OCI-M1 (cell line): ENCODE data around the gene TTC7B.

ENCODE experiments used
- DNase-seq: peaks from one replicate; lab custom pipeline; 2025; lab: John Stamatoyannopoulos, UW

The TTC7B gene

DNA sequence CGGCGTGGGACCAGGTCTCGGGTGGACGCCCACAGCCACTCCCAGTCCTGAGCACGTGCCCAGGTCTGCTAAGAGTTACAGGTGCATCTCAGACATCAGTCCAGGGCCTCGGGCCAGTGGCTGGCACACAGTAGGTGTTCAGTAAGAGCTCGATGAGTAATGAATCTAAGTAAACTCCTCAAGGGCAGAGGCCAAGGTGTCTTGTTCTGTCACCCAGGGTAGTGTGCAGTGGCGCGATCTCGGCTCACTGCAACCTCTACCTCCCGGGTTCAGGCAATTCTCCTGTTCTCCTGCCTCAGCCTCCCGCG, 11.2 kb downstream of the TTC7B start:
- no peak for DNase-seq

DNA sequence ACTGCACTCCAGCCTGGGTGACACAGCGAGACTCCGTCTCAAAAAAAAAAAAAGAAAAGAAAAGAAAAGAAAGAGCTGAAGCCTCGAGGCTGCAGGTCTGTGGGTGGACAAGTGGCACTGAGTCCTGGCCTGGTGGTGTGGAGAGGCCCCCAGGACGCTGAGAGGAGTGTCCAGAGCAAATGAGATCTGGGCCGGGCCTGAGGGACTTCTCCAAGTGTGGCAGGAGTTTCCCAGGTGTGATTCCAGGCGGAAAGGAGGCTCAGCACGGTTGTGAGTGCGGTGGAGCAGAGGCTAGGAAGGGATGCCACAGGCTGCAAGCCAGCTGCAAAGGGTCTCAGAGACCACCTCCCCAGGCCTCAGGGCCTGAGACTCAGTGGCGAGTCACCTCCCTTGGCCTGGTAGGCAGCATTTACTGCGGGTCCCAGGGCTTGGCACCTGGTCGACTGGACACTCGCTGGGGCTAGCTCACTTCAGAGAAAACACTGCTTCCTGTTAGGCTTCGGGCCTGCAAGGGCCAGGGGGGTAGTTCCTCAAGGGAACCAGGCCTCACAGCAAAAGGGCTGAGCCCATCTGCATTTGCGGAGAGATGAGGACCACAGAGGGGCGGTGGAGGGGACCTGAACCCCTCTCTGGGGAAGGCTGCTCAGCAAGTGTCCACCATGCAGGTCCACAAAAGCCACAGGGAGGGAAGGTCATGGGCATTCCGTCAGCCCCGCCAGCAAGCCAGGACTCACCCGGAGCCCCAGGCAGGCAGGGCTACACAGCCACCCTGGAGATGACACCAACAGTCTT, 11.7 kb downstream of the TTC7B start:
- DNase-seq, result no peak

DNA sequence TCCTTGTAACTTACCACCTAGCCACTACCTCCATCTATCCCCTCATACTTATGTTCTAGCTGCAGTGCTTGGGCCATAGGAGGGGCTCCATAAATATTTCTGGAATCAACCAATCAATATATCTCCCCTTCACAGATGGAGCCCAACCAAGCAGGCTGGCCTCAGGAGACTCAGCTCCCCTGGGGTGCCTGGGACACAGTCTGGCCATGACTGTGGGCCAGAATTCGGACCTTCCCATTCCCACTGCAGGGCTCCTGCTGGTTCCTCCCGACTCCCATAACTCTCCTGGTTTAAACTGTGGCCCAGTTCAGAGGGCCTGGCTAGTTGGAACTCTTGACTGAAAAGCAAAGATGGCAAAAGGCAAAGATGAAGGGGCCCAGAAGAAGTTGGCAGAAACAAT, 13.0 kb downstream of the TTC7B start:
- DNase-seq, result peak; percentile 45

DNA sequence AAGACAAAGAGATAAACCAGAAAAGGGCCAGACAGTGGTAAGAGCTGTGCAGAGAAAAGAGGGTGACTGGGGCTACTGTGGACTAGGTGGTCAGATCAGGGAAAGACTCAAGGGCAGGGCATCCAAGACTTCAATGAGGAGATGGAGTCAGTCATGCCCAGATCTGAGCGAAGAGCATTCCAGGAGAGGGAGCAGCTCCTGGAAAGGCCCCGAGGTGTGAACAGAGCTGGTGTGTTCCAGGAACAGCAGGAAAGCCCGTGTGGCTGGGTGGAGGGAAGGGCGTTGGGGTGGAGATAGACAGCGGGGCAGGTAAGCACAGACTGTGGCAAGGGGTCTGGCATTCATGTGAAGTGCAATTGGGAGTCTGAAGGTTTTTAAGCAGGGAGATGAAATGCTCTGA, 16.8 kb downstream of the TTC7B start:
- DNase-seq, result no peak

DNA sequence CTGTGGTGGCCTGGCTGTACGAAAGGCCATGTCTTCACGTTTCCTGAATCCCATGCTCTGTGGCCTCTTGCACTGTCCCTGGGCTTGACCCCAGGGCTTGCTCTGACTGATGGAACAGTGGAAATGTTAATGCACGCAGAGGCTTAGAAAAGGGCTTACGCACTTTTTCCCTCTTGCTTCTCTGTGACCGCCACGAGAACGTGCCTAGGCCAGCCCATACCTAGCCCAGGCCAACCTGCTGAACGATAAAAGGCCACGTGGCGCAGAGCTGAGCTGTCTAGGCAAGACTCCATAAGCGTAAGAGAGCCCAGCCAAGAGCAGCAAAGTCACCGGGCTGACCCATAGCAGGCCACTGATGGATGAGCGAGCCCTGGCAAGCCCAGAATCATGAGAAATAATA, 18.3 kb downstream of the TTC7B start:
- DNase-seq, result no peak

DNA sequence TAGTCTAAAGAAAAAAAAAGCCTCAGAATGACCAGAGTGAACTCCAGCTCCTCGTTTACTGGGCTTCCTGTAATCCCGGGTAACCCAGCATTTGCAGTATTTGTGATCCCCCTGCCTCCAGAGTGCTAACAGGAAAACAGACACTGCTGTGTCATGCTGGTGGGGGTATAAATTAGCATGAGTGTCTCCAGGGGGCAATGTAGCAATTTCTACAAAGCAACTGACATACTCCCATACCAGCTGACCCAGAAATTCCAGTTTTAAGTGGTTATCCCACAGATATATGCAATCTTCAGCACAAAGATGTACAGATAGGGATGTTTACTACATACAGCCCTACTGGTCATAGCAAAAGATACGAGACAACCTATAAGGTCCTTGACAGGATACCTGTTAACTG, 18.8 kb downstream of the TTC7B start:
- no peak for DNase-seq

DNA sequence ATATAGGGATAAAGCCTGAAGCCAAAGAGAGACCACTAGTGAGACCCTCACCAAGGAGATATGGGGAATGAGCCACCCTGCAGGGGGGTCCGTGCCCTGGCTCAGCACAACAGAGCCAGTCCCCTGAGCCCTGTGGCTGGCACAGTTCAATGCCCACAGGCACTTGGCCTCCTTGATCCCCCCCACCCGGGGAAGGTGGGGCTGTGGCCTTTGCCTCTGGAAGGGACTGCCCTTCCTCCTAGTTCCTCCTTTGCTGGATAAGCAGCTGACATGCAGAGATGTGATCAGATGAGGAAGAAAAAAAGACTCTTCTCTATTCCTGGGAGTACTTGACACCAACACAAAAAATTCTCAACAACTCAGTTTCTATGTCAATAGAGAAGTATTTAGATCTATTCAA, 19.9 kb downstream of the TTC7B start:
- peak; percentile 69 for DNase-seq

DNA sequence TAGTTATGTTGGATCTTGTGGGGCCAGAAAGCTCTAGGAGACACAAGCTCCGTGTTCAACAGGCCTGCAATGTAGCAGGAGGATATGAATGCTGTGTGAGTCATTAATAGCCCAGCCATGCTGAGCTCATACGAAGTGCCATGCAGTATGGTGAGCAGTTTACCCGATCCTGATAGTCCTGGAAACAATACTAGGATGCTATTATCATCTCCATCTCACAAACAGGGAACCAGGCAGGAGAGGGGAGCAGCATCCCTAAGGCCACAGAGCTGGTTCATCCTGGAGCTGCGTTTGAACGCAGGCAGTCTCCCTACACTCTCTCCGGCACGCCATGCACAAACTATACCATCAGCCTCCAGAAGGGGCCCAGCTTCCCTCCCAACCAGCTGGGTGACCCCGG, 20.5 kb downstream of the TTC7B start:
- DNase-seq, result no peak

DNA sequence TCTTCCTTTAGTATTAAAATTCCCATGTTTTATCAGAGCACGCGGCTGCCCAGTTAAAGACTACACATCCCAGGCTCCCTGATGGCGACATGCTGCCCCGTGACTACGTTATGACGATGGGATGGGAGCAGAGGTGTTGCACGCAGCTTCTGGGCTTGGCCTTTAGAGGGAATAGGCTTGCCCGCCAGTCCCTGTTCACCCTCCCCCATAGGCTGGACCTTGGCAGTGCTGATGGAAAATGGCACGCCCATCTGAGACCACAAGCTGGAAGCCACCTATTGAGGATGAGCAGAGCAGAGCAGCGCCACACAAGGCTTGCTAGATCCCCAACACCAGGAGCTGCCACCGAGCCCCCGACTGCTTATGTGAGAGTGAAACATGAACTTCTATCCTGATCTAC, 24.7 kb downstream of the TTC7B start:
- no peak for DNase-seq

DNA sequence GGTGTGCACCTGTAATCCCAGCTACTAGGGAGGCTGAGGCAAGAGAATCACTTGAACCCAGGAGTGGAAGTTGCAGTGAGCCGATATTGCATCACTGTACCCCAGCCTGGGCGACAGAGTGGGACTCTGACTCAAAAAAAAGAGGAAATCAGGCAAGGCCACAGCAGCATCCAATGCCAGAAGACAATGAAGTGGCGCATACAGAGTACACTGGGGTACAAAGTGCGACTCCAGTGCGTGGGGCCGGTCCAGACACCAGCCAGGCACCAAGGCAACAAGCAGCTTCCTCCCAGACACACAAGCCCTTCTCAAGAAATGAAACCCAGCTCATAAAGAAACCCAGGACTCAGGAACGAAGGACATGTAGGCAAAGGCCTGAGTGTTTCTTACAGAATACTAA, 28.2 kb downstream of the TTC7B start:
- peak; percentile 10 for DNase-seq

DNA sequence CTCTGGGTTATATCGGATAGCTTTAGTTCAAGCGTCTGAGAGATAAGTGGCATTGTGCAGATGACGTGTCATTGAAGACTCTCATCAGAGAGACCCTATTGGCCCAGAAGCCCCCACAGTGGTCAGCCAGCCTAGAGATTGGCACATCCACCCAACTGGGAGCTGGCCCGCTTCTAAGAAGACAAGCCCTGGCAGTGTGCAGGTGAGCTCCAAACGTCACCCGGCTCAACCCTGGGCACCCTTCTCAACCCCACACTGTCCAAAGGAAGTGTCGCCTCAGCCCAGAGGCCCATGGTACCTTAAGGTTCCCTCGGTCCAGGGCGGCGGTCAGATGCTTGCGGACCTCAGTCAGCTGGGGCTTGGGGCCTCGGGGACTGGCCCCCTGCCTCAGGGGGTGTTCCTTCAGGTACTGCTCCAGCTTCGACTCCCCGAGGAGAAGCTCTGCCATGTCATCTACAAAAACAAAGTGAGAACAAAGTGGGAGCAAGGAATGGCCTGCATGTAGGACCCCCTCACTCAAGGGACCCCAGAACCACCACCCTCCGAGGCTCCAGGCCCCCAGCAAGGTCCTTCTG, 30.3 kb downstream of the TTC7B start:
- no peak for DNase-seq

DNA sequence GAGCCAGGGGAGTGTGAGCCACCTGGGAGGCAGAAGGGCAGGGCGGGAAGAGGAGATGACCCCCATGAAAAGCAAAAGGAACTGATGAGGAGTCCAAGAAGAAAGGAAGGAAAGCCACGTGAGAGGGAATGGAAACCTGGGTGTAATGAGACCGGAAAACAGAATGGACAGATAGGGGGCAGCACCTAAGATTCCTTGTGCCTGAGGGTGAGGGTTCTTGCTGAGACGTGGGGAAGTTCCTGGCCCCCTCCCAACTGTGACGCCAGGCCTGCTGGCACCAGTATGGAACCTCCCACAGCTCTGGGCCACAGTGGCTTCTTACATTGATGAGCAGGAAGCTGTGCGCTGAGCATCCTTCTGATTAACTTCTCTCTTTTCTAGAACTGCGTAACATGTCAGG, 30.8 kb downstream of the TTC7B start:
- DNase-seq, result no peak

DNA sequence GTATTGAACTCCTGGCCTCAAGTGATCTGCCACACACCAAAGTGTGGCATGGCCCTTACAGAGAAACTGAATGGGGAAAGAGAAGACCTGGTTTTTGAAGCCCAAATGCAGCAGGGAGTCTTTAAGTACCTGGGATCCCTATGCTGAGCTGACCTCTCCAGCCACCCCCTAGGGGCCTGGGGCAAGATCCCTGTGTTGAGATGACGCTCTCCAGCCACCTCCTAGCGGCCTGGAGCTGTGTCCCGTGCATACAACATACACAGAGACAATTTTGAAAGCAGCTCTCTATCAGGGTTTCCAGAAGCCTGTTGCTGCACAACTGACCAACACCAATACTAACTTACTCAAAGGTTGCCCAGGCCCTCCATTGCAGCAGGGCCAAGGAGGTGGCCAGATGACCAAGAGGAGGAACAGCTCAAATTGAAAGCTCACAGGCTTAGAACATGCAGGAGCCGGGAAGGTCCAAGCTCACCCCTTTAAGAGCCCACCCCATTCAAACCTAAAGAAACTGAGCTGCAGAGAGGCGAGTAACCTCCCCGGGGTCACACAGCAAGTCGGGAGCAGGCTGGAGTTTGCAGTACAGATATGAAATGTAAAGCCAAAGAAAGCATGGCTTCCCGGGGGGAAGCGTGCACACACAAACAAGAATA, 31.5 kb downstream of the TTC7B start:
- no peak for DNase-seq

DNA sequence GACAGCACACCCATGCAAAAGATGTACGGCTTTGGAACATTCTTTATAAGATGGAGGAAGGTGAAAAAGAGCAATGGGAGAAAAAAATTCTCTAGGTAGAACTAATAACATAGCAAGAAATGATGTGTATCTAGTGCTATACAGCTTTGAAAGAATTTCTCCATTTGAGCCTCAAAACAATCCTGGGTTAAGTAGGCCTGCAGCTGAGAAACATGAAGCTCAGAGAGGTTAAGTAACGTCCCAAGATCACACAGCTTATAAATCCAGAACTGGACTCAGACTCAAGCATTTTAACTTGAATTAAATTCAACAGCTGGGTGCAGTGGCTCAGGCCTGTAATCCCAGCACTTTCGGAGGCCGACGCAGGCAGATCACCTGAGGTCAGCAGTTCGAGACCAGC, 32.9 kb downstream of the TTC7B start:
- DNase-seq, result no peak

DNA sequence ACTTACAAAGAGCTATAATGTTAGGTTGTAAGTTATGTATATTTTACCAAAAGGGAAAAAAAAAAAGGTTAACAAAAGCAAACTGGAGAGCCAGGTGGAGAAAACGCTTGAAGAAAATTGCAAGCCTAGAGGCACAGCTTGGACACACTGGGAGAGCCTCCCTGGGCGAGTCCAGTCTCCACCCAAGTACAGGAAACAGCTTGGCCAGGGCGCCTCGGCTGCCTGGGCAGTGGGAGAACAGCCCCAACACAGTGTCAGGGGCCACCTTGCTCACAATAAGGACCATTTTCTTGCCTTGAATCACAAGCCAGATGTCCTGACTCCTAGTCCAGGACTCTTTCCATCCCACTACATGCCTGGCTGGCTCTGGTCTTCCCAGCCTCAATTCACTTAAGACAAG, 33.3 kb downstream of the TTC7B start:
- DNase-seq, result no peak

DNA sequence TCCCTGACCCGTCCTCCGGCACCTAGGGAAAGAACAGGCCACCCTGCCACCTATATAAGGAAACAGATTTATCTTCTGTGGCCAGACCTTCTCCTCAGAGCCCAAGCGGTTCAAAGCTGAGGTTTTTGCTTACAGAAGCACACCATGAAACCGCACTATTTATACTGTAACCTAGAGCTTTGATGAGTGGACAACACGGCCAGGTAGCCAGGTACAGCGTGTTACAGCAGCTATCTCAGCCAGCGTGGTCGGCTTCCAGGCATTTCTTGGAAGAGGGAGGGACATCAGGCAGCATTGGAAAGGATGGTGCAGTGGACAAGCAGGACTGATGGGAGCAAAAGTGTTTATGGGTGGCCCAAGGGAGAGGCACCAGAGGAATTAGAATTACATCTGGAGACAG, 34.4 kb downstream of the TTC7B start:
- no peak for DNase-seq

DNA sequence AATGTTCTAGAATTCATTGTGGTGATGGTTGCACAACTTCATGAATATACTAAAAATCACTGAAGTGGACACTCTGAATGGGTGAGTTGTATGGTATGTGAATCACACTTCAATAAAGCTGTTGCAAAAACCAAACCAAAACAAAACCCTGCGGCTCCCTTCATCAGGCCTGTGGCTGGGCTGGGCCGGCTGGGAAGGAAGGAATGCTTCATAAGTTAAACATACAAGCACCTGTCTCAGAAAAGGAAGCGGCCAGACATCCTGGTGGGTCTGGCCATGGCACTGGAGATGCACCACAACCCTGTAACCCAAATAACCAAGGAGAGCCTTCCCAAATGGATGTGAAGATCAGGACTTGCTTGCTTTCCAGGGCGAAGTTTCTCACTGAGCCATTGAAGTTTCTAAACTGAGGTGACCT, 34.9 kb downstream of the TTC7B start:
- DNase-seq, result no peak

DNA sequence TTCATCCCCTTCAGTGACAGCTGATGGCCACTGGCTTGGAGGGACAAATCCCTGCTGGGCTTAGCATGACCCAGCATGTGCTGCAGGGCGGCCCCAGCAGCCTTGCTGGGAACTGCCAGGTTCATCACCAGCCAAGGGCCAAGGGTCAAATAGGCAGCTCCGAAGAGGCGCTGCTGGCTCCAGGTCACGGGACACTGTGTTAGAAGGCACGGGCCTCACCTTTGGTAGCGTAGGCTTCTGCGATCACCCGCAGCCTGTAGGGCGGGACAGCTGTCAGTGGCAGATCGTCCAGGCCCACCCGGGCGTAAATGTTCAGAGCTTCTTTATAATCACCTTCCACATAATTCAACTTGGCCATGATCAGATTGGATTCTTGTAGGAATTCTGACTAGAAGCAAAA, 35.7 kb downstream of the TTC7B start:
- DNase-seq, result no peak

DNA sequence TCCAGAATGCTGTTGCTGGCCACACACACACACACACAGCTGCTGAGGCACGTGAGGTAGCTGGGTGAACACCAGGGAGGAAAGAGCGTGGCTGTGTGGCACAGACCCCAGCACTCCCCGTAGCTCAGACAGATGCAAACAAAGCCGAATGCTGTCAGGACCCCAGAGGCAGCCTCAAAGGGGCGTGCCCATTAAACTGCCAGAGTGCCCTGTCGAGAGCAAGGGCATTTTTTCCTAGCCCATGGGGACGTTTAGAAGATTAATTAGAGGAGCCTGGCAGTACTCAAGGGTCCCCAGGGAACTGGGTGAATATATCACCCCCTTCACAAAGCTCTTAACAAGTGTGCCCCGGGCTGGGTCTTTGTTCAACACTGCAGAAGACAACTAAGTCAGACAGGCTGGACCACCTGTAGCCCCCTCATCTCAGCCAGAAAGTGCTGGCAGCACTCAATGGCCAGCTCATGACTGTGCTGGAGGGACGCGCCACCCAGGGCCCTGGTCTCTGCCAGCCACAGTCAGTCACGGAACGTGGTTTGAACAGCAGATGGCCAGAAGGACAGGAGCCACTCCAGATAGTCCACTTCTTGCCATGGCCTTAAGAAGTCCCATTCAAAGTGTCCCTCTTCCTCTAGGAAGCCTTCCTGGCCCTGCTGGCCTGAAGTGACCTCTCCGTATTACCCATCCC, 37.5 kb downstream of the TTC7B start:
- no peak for DNase-seq

DNA sequence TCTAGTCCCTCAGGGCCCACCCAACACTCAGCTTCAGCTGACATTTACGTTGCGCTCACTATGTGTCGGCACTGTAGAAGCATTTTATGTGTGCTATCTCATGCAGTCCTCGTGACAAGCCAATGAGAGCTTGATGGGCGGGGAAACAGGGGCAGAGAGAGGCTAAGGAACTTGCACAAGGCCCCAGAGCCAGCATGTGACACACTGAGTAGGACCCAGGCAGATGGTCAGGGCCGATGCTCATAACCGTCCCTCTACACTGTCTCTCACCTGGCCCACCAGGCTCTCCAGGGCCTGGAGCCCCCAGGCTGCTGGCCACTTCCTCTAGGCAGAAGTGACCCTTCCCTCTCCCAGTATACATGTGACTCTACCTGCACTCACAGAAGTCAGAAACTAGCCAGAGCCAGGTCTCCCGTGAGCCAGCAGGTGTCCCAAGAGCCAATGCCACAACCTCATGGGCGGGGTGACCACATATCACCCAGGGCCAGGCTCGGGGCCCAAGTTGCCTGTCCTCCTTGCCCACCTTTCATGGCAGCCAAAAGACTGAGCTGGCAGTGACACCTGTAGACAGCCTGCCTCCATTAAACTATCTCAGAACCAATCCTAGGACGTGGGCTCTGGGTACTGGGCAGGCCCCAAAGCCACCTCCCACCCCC, 38.3 kb downstream of the TTC7B start:
- no peak for DNase-seq

DNA sequence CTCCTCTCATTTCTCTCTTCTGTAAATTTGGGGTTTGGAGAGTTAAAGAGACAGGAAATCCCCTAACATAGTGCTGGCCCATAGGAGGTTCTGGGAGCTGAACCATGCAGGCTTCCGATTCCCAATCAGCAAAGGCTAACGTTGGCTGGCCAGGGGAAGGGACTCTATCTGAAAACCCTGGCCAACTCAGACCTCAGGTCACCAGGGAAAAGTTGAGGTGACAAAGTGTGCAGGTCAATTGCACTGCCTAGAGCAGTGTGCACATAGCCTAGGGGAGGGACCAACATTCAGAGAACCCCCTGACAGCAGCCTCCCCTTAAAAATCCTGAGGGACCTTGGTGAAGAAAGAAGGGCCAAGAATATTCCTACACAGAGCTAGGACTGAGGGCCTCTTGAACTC, 38.9 kb downstream of the TTC7B start:
- DNase-seq, result no peak

DNA sequence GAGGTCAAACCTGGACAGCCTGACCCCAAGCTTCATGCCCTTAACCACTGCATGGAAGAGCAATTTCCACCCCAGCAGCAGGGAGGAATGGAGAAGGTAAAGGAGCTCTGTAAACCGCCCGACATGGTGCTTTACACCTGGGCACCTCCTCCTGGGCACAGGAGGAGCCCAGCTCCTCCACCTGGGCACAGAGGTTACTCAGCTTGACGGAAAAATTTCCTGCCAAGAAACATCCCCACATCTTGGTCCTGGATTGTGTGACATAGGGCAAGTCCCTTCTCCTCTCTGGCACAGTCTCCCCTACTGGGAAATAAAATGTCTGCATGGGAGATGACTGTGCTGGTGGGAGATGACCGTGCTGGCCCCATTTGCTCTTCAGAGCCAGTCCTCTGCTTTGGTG, 40.8 kb downstream of the TTC7B start:
- DNase-seq, result no peak

DNA sequence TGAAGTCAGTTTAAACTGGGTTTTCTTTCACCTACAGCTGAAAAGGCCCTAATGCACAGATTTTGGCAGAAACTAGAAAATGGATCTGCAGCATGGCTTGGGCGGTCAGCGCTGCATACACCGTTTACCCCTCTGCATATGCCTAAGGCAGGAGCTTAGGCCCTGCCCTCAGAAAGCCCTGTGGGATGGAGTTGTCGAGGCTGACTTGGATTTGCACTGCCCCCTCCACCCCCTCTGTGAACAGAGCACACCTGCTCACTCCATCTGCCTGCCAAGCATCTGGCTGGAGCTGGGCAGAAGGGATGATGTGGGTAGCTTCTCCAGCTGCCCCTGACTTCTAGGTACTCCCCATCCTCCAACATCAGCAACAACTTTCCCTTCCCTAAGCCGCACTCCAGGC, 41.9 kb downstream of the TTC7B start:
- DNase-seq, result no peak
